Uterus (tissue), 4 donors: ENCODE measurements around the gene KIAA1328. TPM values are rescaled to one million over a fixed set of nuclear protein-coding genes. Genes with fewer than 3 reads are reported as not detected.

ENCODE experiments used
- DNase-seq, 2 donors: peaks; one replicate each; pipeline ENCODE4 v3.0.0-alpha.2; 2019 to 2020
- H3K27ac ChIP-seq, 2 donors: fragments of 200-600 bp; sonication (generic); 1 replicate in 1 of 2; 2 replicates in 1 of 2; pipeline ENCODE4 v1.5.1; 2016 to 2018
- H3K27me3 ChIP-seq, 2 donors: fragments of 200-600 bp; sonication (generic); one replicate each; pipeline ENCODE4 v1.5.1; 2018 to 2019; ENCODE audit warnings: control low read depth in 1 of 2
- H3K36me3 ChIP-seq, 2 donors: fragments of 200-600 bp; sonication (generic); one replicate each; pipeline ENCODE4 v1.5.1; 2019; ENCODE audit warnings: control low read depth in 1 of 2
- H3K4me1 ChIP-seq, 2 donors: fragments of 200-600 bp; sonication (generic); one replicate each; pipeline ENCODE4 v1.5.1; 2018 to 2019; ENCODE audit warnings: control low read depth in 1 of 2
- H3K4me3 ChIP-seq, 2 donors: fragments of 200-600 bp; sonication (generic); 1 replicate in 1 of 2; 2 replicates in 1 of 2; pipeline ENCODE4 v1.5.1; 2018 to 2019; ENCODE audit warnings: mild to moderate bottlenecking in 1 of 2
- H3K9me3 ChIP-seq, 2 donors: fragments of 200-600 bp; sonication (generic); one replicate each; pipeline ENCODE4 v1.5.1; 2019; ENCODE audit warnings: control low read depth in 1 of 2
- CTCF ChIP-seq, 4 experiments: fragments of 200-600 bp in 2 of 4; fragments of 450-650 bp in 2 of 4; sonication (generic) in 2 of 4; IDR thresholded peaks; one replicate each; pipeline ENCODE4 v1.5.1; 2016 to 2019; ENCODE audit warnings: antibody characterized with exemption in 4 of 4, mild to moderate bottlenecking in 2 of 4, moderate library complexity in 1 of 4
- POLR2A ChIP-seq, 2 donors: fragments of 450-650 bp; IDR thresholded peaks; one replicate each; pipeline ENCODE4 v1.6.1; 2016; ENCODE audit warnings: antibody characterized with exemption in 2 of 2, mild to moderate bottlenecking in 1 of 2, moderate library complexity in 1 of 2
- intact Hi-C: fragments of 100-400 bp; cut with DNase I; formaldehyde crosslinking; loops from one replicate; pipeline ENCODE4 v1.15.1; 2023; ENCODE audit warnings: low total_unique reads
- total RNA-seq, 4 donors: library from RNA; depleted of rRNA in 3 of 4; stranded (reverse); fragments of >200 nt in 3 of 4; gene quantifications; one replicate each; pipeline versions ENCODE4 v1.1.0 to v1.2.4, GENCODE V29; 2014 to 2023
- donor health status: DM: yes; HTN: yes; CAD: no.

KIAA1328 gene
- total RNA-seq, 4 donors from 2014 or later, result 16.5 to 55.1 (median 31.7) TPM

GRCh38 chr18:37264956-37265355, 436.0 kb downstream of the KIAA1328 start:
- Histone ChIP-seq H3K27ac (no peak overlapping the region), H3K9me3 (no peaks in the 10 kb centered on the region), H3K27me3 (no peaks in the 10 kb centered on the region), H3K4me3 (no peak overlapping the region), H3K36me3 (no peaks in the 10 kb centered on the region), H3K4me1 (no peaks in the 10 kb centered on the region)
- DNase-seq, result no peak
- no peak for TF ChIP-seq POLR2A (IDR thresholded peaks at IDR 0.05)
- intact Hi-C loops, result no loop called here

- H3K36me3 ChIP-seq, result no peaks in the 10 kb centered on the region
- no peaks in the 10 kb centered on the region for H3K9me3 ChIP-seq
- no peak overlapping the region for H3K4me3 ChIP-seq
- TF ChIP-seq CTCF (IDR thresholded peaks at IDR 0.05) (no peak), POLR2A (IDR thresholded peaks at IDR 0.05) (no peak)
- H3K4me1 ChIP-seq, result no peaks in the 10 kb centered on the region
- no peak for DNase-seq
- intact Hi-C loops, result no loop called here
- no peaks in the 10 kb centered on the region for H3K27me3 ChIP-seq
- H3K27ac ChIP-seq, result no peak overlapping the region
These were observed 436.5 kb downstream of the KIAA1328 start for GRCh38 chr18:37265382-37265781.

- no peaks in the 10 kb centered on the region for H3K9me3 ChIP-seq
- H3K27ac ChIP-seq, result no peak overlapping the region
- no peak overlapping the region for H3K4me3 ChIP-seq
- H3K27me3 ChIP-seq, result no peaks in the 10 kb centered on the region
- intact Hi-C loops, result no loop called here
- H3K4me1 ChIP-seq, result no peaks in the 10 kb centered on the region
- no peak for TF ChIP-seq POLR2A (IDR thresholded peaks at IDR 0.05)
- no peak for TF ChIP-seq CTCF (IDR thresholded peaks at IDR 0.05)
- H3K36me3 ChIP-seq, result no peaks in the 10 kb centered on the region
- DNase-seq, result no peak
These were observed 437.4 kb downstream of the KIAA1328 start for GRCh38 chr18:37266290-37266689.

- TF ChIP-seq POLR2A (IDR thresholded peaks at IDR 0.05), result no peak
- no peak for TF ChIP-seq CTCF (IDR thresholded peaks at IDR 0.05)
- no peaks in the 10 kb centered on the region for H3K4me1 ChIP-seq
- H3K27ac ChIP-seq, result no peak overlapping the region
- intact Hi-C loops, result no loop called here
- no peaks in the 10 kb centered on the region for H3K36me3 ChIP-seq
- no peak for DNase-seq
- no peak overlapping the region for H3K4me3 ChIP-seq
- H3K9me3 ChIP-seq, result no peaks in the 10 kb centered on the region
- H3K27me3 ChIP-seq, result peaks cover 0 to 16% of the 10 kb centered on the region in 2 donors
These were observed 441.2 kb downstream of the KIAA1328 start for GRCh38 chr18:37270038-37270665.

- Histone ChIP-seq H3K9me3 (no peaks in the 10 kb centered on the region), H3K27me3 (peaks cover 0 to 21% of the 10 kb centered on the region in 2 donors), H3K4me1 (no peaks in the 10 kb centered on the region), H3K4me3 (no peak overlapping the region), H3K36me3 (no peaks in the 10 kb centered on the region), H3K27ac (no peak overlapping the region)
- DNase-seq, result no peak
- TF ChIP-seq POLR2A (IDR thresholded peaks at IDR 0.05) (no peak), CTCF (IDR thresholded peaks at IDR 0.05) (no peak)
- intact Hi-C loops, result no loop called here
These were observed 441.7 kb downstream of the KIAA1328 start for GRCh38 chr18:37270666-37271052.

- no peaks in the 10 kb centered on the region for H3K4me1 ChIP-seq
- no peaks in the 10 kb centered on the region for H3K36me3 ChIP-seq
- no peaks in the 10 kb centered on the region for H3K9me3 ChIP-seq
- H3K4me3 ChIP-seq, result no peak overlapping the region
- TF ChIP-seq POLR2A (IDR thresholded peaks at IDR 0.05) (no peak), CTCF (IDR thresholded peaks at IDR 0.05) (no peak)
- DNase-seq, result no peak
- intact Hi-C loops, result no loop called here
- no peak overlapping the region for H3K27ac ChIP-seq
- peaks cover 0 to 22% of the 10 kb centered on the region in 2 donors for H3K27me3 ChIP-seq
These were observed 443.3 kb downstream of the KIAA1328 start for GRCh38 chr18:37272226-37272625.
